ENCODE results near the gene EIF3D. TPM values are rescaled to one million over a fixed set of nuclear protein-coding genes. Genes with fewer than 3 reads are reported as not detected.

EIF3D gene
- total and polyA plus RNA-seq, 2 of the 8 experiments (the other 6 are each of a cell fraction or from before 2014, with no cell fraction given): 195 to 408 TPM

GRCh38 chr22:36574728-36575127, 45.8 kb upstream of the EIF3D start:
- H3K18ac ChIP-seq (ENCODE audit: extremely low read depth, low read length): no peak overlapping the region
- no peak overlapping the region for H3K27ac ChIP-seq (ENCODE audit: low read depth, low read length)
- no peak overlapping the region for H2AFZ ChIP-seq (ENCODE audit: low read length)
- no peaks in the 10 kb centered on the region for H3K27me3 ChIP-seq (replicated peaks in 1 of 4; ENCODE audit: control insufficient read depth in 3 of 4, extremely low read depth in 1 of 4, insufficient read depth in 3 of 4, low read length in 3 of 4)
- no peak for TF ChIP-seq TAF7 (optimal IDR thresholded peaks at IDR 0.05; ENCODE audit: borderline replicate concordance, low read depth, low read length)
- TF ChIP-seq MAFK (IDR thresholded peaks at IDR 0.05; ENCODE audit: low read depth, low read length): no peak
- no peak for TF ChIP-seq POLR2AphosphoS5 (IDR thresholded peaks at IDR 0.05; ENCODE audit: low read depth, low read length)
- no peak for TF ChIP-seq SP2 (IDR thresholded peaks at IDR 0.05; ENCODE audit: low read length)
- no peak for TF ChIP-seq TEAD4 (IDR thresholded peaks at IDR 0.05; ENCODE audit: low read depth, low read length)
- H3K4me2 ChIP-seq (ENCODE audit: insufficient read depth in 1 of 2, low read depth in 2 of 2, low read length in 2 of 2): no peak overlapping the region
- H4K91ac ChIP-seq (replicated peaks; ENCODE audit: insufficient read length, low read length): no peak overlapping the region
- no peak overlapping the region for H2BK120ac ChIP-seq (replicated peaks; ENCODE audit: low read depth, low read length)
- no peak overlapping the region for H3K4me3 ChIP-seq (ENCODE audit: extremely low read depth in 1 of 4, insufficient read depth in 2 of 4, low read depth in 3 of 4, low read length in 4 of 4)
- ChIA-PET POLR2A (ENCODE audit: partially characterized antibody) (interaction anchor here (1.9 kb wide), 1 partner anchor 10 kb away, joined by 8 read pairs; no protein-coding TSS in a partner anchor), CTCF (ENCODE audit: partially characterized antibody) (interaction anchor here (0.7 to 2.1 kb wide), 3 partner anchors 9 to 916 kb away, joined by 4 to 7 read pairs (median 5); no protein-coding TSS in a partner anchor)
- H3K4me1 ChIP-seq (replicated peaks in 1 of 4; ENCODE audit: control insufficient read depth in 3 of 4, insufficient read depth in 4 of 4, low read length in 3 of 4): peaks cover 0 to 5% (median 2%) of the 10 kb centered on the region in 4 experiments; a peak in 3 of 7 replicates
- H2BK12ac ChIP-seq (ENCODE audit: low read depth, low read length): no peak overlapping the region
- H2BK15ac ChIP-seq (ENCODE audit: low read length): no peak overlapping the region
- H4K5ac ChIP-seq (ENCODE audit: insufficient read length, low read depth, low read length): no peak overlapping the region
- no peaks in the 10 kb centered on the region for H3K36me3 ChIP-seq (ENCODE audit: control insufficient read depth in 2 of 4, insufficient read depth in 4 of 4, low read length in 3 of 4)
- H3K9ac ChIP-seq (replicated peaks in 1 of 4; ENCODE audit: extremely low read depth in 1 of 4, low read depth in 3 of 4, low read length in 3 of 4): no peak overlapping the region
- 89% methylated on average over 1 of the region's 1 CpG; no CpG with 5 or more reads in 1 of the 2 experiments for WGBS, 2 experiments (ENCODE audit: extremely low coverage in 1 of 2, insufficient coverage in 1 of 2, insufficient read length in 1 of 2, insufficient replicate concordance in 2 of 2, low coverage in 1 of 2, low lambda C conversion rate in 2 of 2, missing lambda C conversion rate in 1 of 2)
- no peak overlapping the region for H2BK5ac ChIP-seq (ENCODE audit: low read depth, low read length)
- no peak overlapping the region for H4K8ac ChIP-seq (ENCODE audit: extremely low read depth, insufficient read depth, low read length)
- H3K14ac ChIP-seq (ENCODE audit: insufficient read length): no peak overlapping the region
- no peak overlapping the region for H2AK5ac ChIP-seq (ENCODE audit: low read depth, low read length)
- no peaks in the 10 kb centered on the region for H3K79me1 ChIP-seq (ENCODE audit: low read depth, low read length)
- H3K79me2 ChIP-seq (ENCODE audit: control insufficient read depth in 1 of 2, insufficient read depth in 2 of 2, low read length in 2 of 2): no peaks in the 10 kb centered on the region
- no peak overlapping the region for H2BK20ac ChIP-seq (ENCODE audit: low read length)
- no peak for DNase-seq (ENCODE audit: low read depth in 1 of 2, low spot score in 2 of 2)
- FAIRE-seq: no peak
- H4K20me1 ChIP-seq (replicated peaks in 1 of 2; ENCODE audit: control insufficient read depth in 1 of 2, insufficient read depth in 2 of 2, low read length in 2 of 2): no peaks in the 10 kb centered on the region
- H3K4ac ChIP-seq (replicated peaks; ENCODE audit: insufficient read length, low read depth, low read length): no peak overlapping the region
- no peak overlapping the region for H3K23ac ChIP-seq (ENCODE audit: insufficient read length)
- no peak overlapping the region for H3K56ac ChIP-seq (replicated peaks; ENCODE audit: insufficient read length, low read depth, low read length)
- H3K9me3 ChIP-seq (ENCODE audit: insufficient read depth in 2 of 2, low read depth in 1 of 2, low read length in 1 of 2): no peaks in the 10 kb centered on the region
- H3K23me2 ChIP-seq (ENCODE audit: low read depth, low read length): no peaks in the 10 kb centered on the region
